ENCODE data around the gene MTG2.

DNA sequence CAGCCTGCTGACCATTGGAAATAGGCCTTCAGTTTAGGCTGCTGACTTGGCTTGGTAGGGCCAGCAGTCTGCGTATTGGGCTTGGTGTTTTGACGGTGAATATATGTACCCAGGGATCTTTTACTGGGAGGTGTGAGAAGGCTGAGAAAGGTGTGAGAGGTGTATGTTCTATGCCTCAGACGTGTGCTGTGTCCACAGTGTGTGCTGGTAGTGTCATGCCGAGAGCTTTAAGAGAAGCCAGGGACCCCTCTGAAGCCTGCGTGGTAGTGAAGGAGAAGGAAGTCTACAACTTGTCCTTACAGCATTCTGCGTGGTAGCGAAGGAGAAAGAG, 37.2 kb upstream of the MTG2 start:
- TF ChIP-seq, protein P1, sequence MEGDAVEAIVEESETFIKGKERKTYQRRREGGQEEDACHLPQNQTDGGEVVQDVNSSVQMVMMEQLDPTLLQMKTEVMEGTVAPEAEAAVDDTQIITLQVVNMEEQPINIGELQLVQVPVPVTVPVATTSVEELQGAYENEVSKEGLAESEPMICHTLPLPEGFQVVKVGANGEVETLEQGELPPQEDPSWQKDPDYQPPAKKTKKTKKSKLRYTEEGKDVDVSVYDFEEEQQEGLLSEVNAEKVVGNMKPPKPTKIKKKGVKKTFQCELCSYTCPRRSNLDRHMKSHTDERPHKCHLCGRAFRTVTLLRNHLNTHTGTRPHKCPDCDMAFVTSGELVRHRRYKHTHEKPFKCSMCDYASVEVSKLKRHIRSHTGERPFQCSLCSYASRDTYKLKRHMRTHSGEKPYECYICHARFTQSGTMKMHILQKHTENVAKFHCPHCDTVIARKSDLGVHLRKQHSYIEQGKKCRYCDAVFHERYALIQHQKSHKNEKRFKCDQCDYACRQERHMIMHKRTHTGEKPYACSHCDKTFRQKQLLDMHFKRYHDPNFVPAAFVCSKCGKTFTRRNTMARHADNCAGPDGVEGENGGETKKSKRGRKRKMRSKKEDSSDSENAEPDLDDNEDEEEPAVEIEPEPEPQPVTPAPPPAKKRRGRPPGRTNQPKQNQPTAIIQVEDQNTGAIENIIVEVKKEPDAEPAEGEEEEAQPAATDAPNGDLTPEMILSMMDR (IDR thresholded peaks at IDR 0.05): no peak
- TF ChIP-seq, protein P2, sequence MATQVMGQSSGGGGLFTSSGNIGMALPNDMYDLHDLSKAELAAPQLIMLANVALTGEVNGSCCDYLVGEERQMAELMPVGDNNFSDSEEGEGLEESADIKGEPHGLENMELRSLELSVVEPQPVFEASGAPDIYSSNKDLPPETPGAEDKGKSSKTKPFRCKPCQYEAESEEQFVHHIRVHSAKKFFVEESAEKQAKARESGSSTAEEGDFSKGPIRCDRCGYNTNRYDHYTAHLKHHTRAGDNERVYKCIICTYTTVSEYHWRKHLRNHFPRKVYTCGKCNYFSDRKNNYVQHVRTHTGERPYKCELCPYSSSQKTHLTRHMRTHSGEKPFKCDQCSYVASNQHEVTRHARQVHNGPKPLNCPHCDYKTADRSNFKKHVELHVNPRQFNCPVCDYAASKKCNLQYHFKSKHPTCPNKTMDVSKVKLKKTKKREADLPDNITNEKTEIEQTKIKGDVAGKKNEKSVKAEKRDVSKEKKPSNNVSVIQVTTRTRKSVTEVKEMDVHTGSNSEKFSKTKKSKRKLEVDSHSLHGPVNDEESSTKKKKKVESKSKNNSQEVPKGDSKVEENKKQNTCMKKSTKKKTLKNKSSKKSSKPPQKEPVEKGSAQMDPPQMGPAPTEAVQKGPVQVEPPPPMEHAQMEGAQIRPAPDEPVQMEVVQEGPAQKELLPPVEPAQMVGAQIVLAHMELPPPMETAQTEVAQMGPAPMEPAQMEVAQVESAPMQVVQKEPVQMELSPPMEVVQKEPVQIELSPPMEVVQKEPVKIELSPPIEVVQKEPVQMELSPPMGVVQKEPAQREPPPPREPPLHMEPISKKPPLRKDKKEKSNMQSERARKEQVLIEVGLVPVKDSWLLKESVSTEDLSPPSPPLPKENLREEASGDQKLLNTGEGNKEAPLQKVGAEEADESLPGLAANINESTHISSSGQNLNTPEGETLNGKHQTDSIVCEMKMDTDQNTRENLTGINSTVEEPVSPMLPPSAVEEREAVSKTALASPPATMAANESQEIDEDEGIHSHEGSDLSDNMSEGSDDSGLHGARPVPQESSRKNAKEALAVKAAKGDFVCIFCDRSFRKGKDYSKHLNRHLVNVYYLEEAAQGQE (IDR thresholded peaks at IDR 0.05; ENCODE audit: insufficient read depth in 1 of 2, low read depth in 2 of 2, low read length in 1 of 2): no peak
- no peak for TF ChIP-seq POLR2AphosphoS5 (IDR thresholded peaks at IDR 0.05; ENCODE audit: low read depth, low read length)
